GM12865 (cell line): ENCODE measurements around the gene RASSF7.
A peak's percentile ranks its signal among the peaks of the same experiment; 100 is the strongest.

Source experiments
- DNase-seq: peaks from one replicate; pipeline ENCODE4 v3.0.0; 2010; ENCODE audit warnings: low read depth
- H3K4me3 ChIP-seq: 2 replicates; pipeline ENCODE4 v1.5.1; 2011; ENCODE audit warnings: mild to moderate bottlenecking, low read depth, low read length, control low read depth
- CTCF ChIP-seq: IDR thresholded peaks from 2 replicates; pipeline ENCODE4 v1.5.1; 2011; ENCODE audit warnings: low read length, control low read depth, low read depth, inconsistent platforms; ENCODE audit not compliant: insufficient read depth; ENCODE audit errors: missing control alignments

RASSF7 gene

GRCh38 chr11:592918-593317, 32.1 kb downstream of the RASSF7 start:
- TF ChIP-seq CTCF = no peak
- no peak for DNase-seq
- H3K4me3 ChIP-seq = no peak overlapping the region

- no peak overlapping the region for H3K4me3 ChIP-seq
- TF ChIP-seq CTCF = no peak
- DNase-seq = no peak
Measured at GRCh38 chr11:593347-593746, 32.6 kb downstream of the RASSF7 start.

GRCh38 chr11:595400-595799, 34.6 kb downstream of the RASSF7 start:
- H3K4me3 ChIP-seq = no peak overlapping the region
- no peak for DNase-seq
- no peak for TF ChIP-seq CTCF

GRCh38 chr11:596374-596773, 35.6 kb downstream of the RASSF7 start:
- no peak overlapping the region for H3K4me3 ChIP-seq
- DNase-seq = no peak
- TF ChIP-seq CTCF = no peak

- TF ChIP-seq CTCF = peak; percentile 10
- no peak for DNase-seq
- H3K4me3 ChIP-seq = no peak overlapping the region
Measured at GRCh38 chr11:597166-597725, 36.5 kb downstream of the RASSF7 start.

GRCh38 chr11:598005-598680, 37.4 kb downstream of the RASSF7 start:
- DNase-seq = no peak
- no peak overlapping the region for H3K4me3 ChIP-seq
- TF ChIP-seq CTCF = no peak
